Measurements from ENCODE around the gene HACD2. TPM values are rescaled to one million over a fixed set of nuclear protein-coding genes. Genes with fewer than 3 reads are reported as not detected.

Gene HACD2, protein sequence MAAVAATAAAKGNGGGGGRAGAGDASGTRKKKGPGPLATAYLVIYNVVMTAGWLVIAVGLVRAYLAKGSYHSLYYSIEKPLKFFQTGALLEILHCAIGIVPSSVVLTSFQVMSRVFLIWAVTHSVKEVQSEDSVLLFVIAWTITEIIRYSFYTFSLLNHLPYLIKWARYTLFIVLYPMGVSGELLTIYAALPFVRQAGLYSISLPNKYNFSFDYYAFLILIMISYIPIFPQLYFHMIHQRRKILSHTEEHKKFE
- 27.6 and 29.8 TPM in 2 replicates for total RNA-seq (2013; cell fraction: nucleolus; rRNA removed)
- total RNA-seq (2014; rRNA removed): 19.3 and 22.6 TPM in 2 replicates
- 19.0 and 19.8 TPM in 2 replicates for total RNA-seq (2014; rRNA removed; fragmentation: Illumina TruSeq; extraction: Trizol)
- total RNA-seq (2021): 20.4 and 21.5 TPM in 2 replicates
- polyA plus RNA-seq (2011; ENCODE audit: low read depth): 6.3 TPM
- polyA plus RNA-seq (2011; rRNA removed): 30.0 and 38.5 TPM in 2 replicates
- 14.9 and 15.2 TPM in 2 replicates for polyA plus RNA-seq (2011; cell fraction: cytosol; rRNA removed)
- 11.8 and 12.6 TPM in 2 replicates for polyA plus RNA-seq (2011; cell fraction: nucleus; rRNA removed)
- polyA plus RNA-seq (2012): 8.4 and 8.9 TPM in 2 replicates
- polyA plus RNA-seq (2014; fragmentation: Illumina TruSeq; extraction: Trizol): 26.4 and 33.0 TPM in 2 replicates
- polyA plus RNA-seq (2014; fragmentation: Nextera tagmentation; extraction: Ambion mirVana): 1 to 10 TPM; 9.1 to 9.6 TPM
- 15.2 and 17.4 TPM in 2 replicates for polyA plus RNA-seq (2014; rRNA removed)
- polyA plus RNA-seq (2016; fragmentation: Nextera tagmentation; extraction: Ambion mirVana): 10 to 100 TPM; 17.7 to 18.6 TPM
- 30.1 and 58.3 TPM in 2 replicates for polyA minus RNA-seq (2011; rRNA and poly(A)+ RNA removed)
- polyA minus RNA-seq (2011; cell fraction: cytosol; rRNA and poly(A)+ RNA removed): 10.6 and 13.0 TPM in 2 replicates
- 7.6 and 14.9 TPM in 2 replicates for polyA minus RNA-seq (2011; cell fraction: nucleus; rRNA and poly(A)+ RNA removed)
- Bru-seq, nascent RNA: percentile 70 among the genes with signal in this experiment
- BruChase-seq, experiment 1, labeled RNA remaining after a 6-hour chase: percentile 73 among the genes with signal in this experiment
- percentile 71 among the genes with signal in this experiment for BruChase-seq, experiment 2, labeled RNA remaining after a 2-hour chase
- long read RNA-seq, experiment 1, full-length matches to known transcripts: 2 of 4 reads
- long read RNA-seq, experiment 1, partial matches to known transcripts: 0 of 4 reads
- long read RNA-seq, experiment 1, other reads (novel, unspliced or antisense): 2 of 4 reads
- long read RNA-seq, experiment 2, partial matches to known transcripts: 6 of 16 reads
- long read RNA-seq, experiment 2, other reads (novel, unspliced or antisense): 10 of 16 reads

DNA sequence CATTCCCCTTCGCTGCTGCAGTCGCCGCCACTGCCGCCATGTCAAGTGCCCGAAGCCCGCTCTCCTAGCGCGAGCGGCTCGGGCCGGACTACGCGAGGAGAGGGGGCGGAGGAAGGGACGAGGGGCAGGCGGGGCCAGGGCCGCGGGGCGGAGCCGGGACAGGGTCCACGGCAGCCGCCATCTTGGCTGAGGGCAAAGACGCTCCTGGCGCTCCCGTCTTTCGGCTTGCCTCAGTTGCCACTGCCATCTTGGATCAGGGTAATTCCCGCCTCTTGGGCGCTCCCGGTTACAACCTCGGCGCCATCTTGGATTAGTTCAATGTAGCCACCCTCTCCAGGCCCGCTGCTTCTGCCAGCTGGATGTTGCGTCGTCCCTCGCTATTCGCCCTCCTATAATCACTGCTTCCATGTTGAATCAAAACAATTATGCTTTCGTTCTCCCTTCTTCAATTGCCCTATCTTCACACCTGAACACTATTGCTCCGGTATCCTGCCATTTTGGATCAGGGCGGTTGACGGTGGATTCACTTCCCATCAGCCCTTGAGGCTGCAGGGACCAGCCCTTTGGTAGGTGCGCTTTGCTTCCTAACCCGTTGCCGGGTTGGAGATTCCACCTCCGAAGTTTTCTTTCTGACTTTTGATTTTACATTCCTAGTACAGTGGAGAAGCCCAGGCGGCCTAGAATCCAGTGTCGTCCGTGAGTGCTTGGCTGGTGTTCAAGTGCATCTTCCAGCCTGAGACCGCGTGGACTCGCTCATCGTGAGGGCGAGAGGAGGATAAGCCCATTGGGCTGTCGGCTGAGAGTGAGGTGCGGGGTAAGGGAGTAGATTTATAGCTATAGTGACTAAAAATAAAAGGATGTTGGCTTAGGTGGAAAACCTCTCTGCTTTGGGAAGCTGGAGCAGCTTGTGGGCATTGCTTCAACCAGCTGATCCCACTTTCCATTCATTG, at the start of gene HACD2:
HACD2 (minus strand) TSS at position 66 of the 950 bp plus-strand sequence; CDS start at position 40, 26 bp downstream.
- Histone ChIP-seq H3K4me1 (ENCODE audit: control insufficient read depth, insufficient read depth, low read length) (peaks cover 2% of the 10 kb centered on the region), H3K9me3 (replicated peaks; ENCODE audit: control insufficient read depth, insufficient read depth, low read length) (peaks cover 7% of the 10 kb centered on the region), H3K4me2 (ENCODE audit: control insufficient read depth, insufficient read depth) (peak within 1 kb of the TSS; percentile 88), H4K20me1 (ENCODE audit: control insufficient read depth, insufficient read depth) (no peaks in the 10 kb centered on the region), H3K27ac (ENCODE audit: control insufficient read depth, insufficient read depth) (peak within 1 kb of the TSS; percentile 79), H3K9ac (ENCODE audit: control insufficient read depth, insufficient read depth, low read length) (peak within 1 kb of the TSS; percentile 85), H3K79me2 (ENCODE audit: control insufficient read depth, insufficient read depth, low read length) (peaks cover 31% of the 10 kb centered on the region), H3K36me3 (ENCODE audit: control insufficient read depth in 2 of 2, insufficient read depth in 2 of 2, low read length in 1 of 2) (peaks cover 0 to 4% of the 10 kb centered on the region in 2 experiments; a peak in 1 of 4 replicates), H3K27me3 (replicated peaks in 1 of 2; ENCODE audit: control insufficient read depth in 2 of 2, insufficient read depth in 2 of 2, low read length in 1 of 2) (no peaks in the 10 kb centered on the region), H2AFZ (ENCODE audit: control insufficient read depth, low read depth, low read length) (peak within 1 kb of the TSS; percentile 93), H3K4me3 (peak within 1 kb of the TSS; percentile 86)
- SMC1A ChIA-PET (ENCODE audit: uncharacterized antibody, unreplicated experiment): interaction anchor here (0.7 to 2.5 kb wide), 7 partner anchors 9 to 24 kb away, joined by 3 to 12 read pairs (median 4); no protein-coding TSS in a partner anchor
- DNase-seq (ENCODE audit: low read depth, low spot score) (peak; percentile 90), FAIRE-seq (peak; percentile 95), ATAC-seq (peak; percentile 95)
- in situ Hi-C loops (cut with MboI) (no loop called here), intact Hi-C loops (cut with micrococcal nuclease; ENCODE audit: unreplicated experiment) (no loop called here)
- POLR2A ChIA-PET: interaction anchor here (1.2 to 3.6 kb wide), 6 partner anchors 10 to 48 kb away, joined by 3 to 19 read pairs (median 6); no protein-coding TSS in a partner anchor
- CTCF ChIA-PET: interaction anchor here (0.8 to 4.3 kb wide), 6 partner anchors 10 to 64 kb away, joined by 3 to 30 read pairs (median 6); no protein-coding TSS in a partner anchor
- RAD21 ChIA-PET (ENCODE audit: unreplicated experiment): interaction anchor here (1.4 kb wide), 1 partner anchor 21 kb away, joined by 6 read pairs; no protein-coding TSS in a partner anchor
- WGBS (ENCODE audit: insufficient coverage, insufficient replicate concordance, low lambda C conversion rate, missing lambda C conversion rate): under 1% methylated on average over 34 of the region's 54 CpGs
- BruUV-seq (replicated peaks): no TSS peak
- no peak for TF ChIP-seq EZH2 (IDR thresholded peaks at IDR 0.05; ENCODE audit: borderline replicate concordance, control insufficient read depth, low read depth, low read length)
- peak; percentile 65 for TF ChIP-seq E2F4 (IDR thresholded peaks at IDR 0.05; ENCODE audit: low read depth, low read length)
- TF ChIP-seq WRNIP1 (IDR thresholded peaks at IDR 0.05; ENCODE audit: borderline replicate concordance, low read depth, low read length): 0 out of 2 replicates have a peak, but pooled peaks have one; percentile 80
- TF ChIP-seq HDAC6 (IDR thresholded peaks at IDR 0.05; ENCODE audit: unreplicated experiment): peak; percentile 32
- TF ChIP-seq RAD21 (IDR thresholded peaks at IDR 0.05; ENCODE audit: insufficient read depth, low read depth, low read length): no peak
- TF ChIP-seq ZSCAN29 (IDR thresholded peaks at IDR 0.05): 0 out of 2 replicates have a peak, but pooled peaks have one; percentile 24
- no peak for TF ChIP-seq BMI1 (IDR thresholded peaks at IDR 0.05; ENCODE audit: borderline replicate concordance)
- TF ChIP-seq YBX1 (IDR thresholded peaks at IDR 0.05): no peak
- no peak for TF ChIP-seq KAT2A (conservative IDR thresholded peaks at IDR 0.05; ENCODE audit: control insufficient read depth, low read depth, low read length)
- TF ChIP-seq NR2C1 (IDR thresholded peaks at IDR 0.05): peak; percentile 89
- peak; percentile 62 for TF ChIP-seq NKRF (conservative IDR thresholded peaks at IDR 0.05)
- TF ChIP-seq KLF5 (IDR thresholded peaks at IDR 0.05; ENCODE audit: partially characterized antibody): peak; percentile 75
- TF ChIP-seq POLR2AphosphoS5 (IDR thresholded peaks at IDR 0.05; ENCODE audit: low read length): peak; percentile 81
- TF ChIP-seq FOXK2 (IDR thresholded peaks at IDR 0.05): peak; percentile 82
